Endodermal cell (in vitro differentiated cells): ENCODE results near the gene SRPX. TPM values are rescaled to one million over a fixed set of nuclear protein-coding genes. Genes with fewer than 3 reads are reported as not detected.

Source experiments
- DNase-seq: peaks from one replicate; pipeline ENCODE4 v3.0.0-alpha.2; 2017
- H3K27ac ChIP-seq: 2 replicates; pipeline ENCODE4 v1.5.1; 2013; ENCODE audit warnings: mild to moderate bottlenecking, low read depth, low read length, moderate library complexity
- H3K27me3 ChIP-seq: 2 replicates; pipeline ENCODE4 v1.6.1; 2013; ENCODE audit warnings: mild to moderate bottlenecking, low read length, moderate library complexity; ENCODE audit not compliant: insufficient read depth, control insufficient read depth, poor library complexity, severe bottlenecking
- H3K36me3 ChIP-seq: 2 replicates; pipeline ENCODE4 v1.7.0; 2013; ENCODE audit warnings: mild to moderate bottlenecking, low read length, moderate library complexity; ENCODE audit not compliant: control insufficient read depth, insufficient read depth
- H3K4me1 ChIP-seq: one replicate; pipeline ENCODE4 v1.7.0; 2013; ENCODE audit warnings: low read length; ENCODE audit not compliant: control insufficient read depth, insufficient read depth
- H3K4me3 ChIP-seq: 2 replicates; pipeline ENCODE4 v1.5.1; 2013; ENCODE audit warnings: mild to moderate bottlenecking, low read length, moderate library complexity
- H3K9ac ChIP-seq: 2 replicates; pipeline ENCODE4 v1.6.1; 2013; ENCODE audit warnings: mild to moderate bottlenecking, low read length, moderate library complexity; ENCODE audit not compliant: poor library complexity, severe bottlenecking; ENCODE audit errors: extremely low read depth
- H3K9me3 ChIP-seq: 2 replicates; pipeline ENCODE4 v1.6.1; 2013; ENCODE audit warnings: mild to moderate bottlenecking, low read length, moderate library complexity; ENCODE audit not compliant: control insufficient read depth
- H3K27ac Mint-ChIP-seq: 2 replicates; pipeline ENCODE4 v1.8.0; 2020; ENCODE audit warnings: mixed read lengths
- H3K27me3 Mint-ChIP-seq: 2 replicates; pipeline ENCODE4 v1.8.0; 2021; ENCODE audit warnings: mild to moderate bottlenecking, mixed read lengths; ENCODE audit not compliant: insufficient read depth
- H3K36me3 Mint-ChIP-seq: 2 replicates; pipeline ENCODE4 v1.8.0; 2020; ENCODE audit warnings: low read depth, mixed read lengths
- H3K4me1 Mint-ChIP-seq: 2 replicates; pipeline ENCODE4 v1.8.0; 2020; ENCODE audit warnings: mixed read lengths
- H3K4me3 Mint-ChIP-seq: 2 replicates; pipeline ENCODE4 v1.8.0; 2020; ENCODE audit warnings: mild to moderate bottlenecking, moderate library complexity, mixed read lengths
- H3K9me3 Mint-ChIP-seq: 2 replicates; pipeline ENCODE4 v1.8.0; 2020; ENCODE audit warnings: mild to moderate bottlenecking, mixed read lengths
- WGBS, 2 experiments: methylation state at CpG; one replicate each; pipeline versions ENCODE4 v1.1.5 to v1.1.7; 2013; ENCODE audit warnings: missing lambda C conversion rate in 2 of 2, mixed read lengths in 1 of 2; ENCODE audit not compliant: insufficient coverage in 1 of 2, insufficient read length in 1 of 2; 5-methylcytosine and 5-hydroxymethylcytosine counted together
- total RNA-seq, 2 donors: library from RNA; stranded (reverse); fragmentation: NEBNext Ultra II Directional in 1 of 2; extraction: Animal tissue kit (Norgen Biotek cat#: 25700) in 1 of 2; gene quantifications; 2 replicates in 1 of 2; 3 replicates in 1 of 2; pipeline ENCODE4 v1.2.1, GENCODE V29; 2021
- TF ChIP-seq, protein P1 (sequence below): fragments of 200-600 bp; sonication (generic); conservative IDR thresholded peaks from 2 replicates; pipeline ENCODE4 v1.5.0; 2021; ENCODE audit warnings: antibody characterized with exemption, mild to moderate bottlenecking

SRPX gene
- total RNA-seq, 2 donors from 2014 or later: 1.8 to 3.4 TPM

DNA sequence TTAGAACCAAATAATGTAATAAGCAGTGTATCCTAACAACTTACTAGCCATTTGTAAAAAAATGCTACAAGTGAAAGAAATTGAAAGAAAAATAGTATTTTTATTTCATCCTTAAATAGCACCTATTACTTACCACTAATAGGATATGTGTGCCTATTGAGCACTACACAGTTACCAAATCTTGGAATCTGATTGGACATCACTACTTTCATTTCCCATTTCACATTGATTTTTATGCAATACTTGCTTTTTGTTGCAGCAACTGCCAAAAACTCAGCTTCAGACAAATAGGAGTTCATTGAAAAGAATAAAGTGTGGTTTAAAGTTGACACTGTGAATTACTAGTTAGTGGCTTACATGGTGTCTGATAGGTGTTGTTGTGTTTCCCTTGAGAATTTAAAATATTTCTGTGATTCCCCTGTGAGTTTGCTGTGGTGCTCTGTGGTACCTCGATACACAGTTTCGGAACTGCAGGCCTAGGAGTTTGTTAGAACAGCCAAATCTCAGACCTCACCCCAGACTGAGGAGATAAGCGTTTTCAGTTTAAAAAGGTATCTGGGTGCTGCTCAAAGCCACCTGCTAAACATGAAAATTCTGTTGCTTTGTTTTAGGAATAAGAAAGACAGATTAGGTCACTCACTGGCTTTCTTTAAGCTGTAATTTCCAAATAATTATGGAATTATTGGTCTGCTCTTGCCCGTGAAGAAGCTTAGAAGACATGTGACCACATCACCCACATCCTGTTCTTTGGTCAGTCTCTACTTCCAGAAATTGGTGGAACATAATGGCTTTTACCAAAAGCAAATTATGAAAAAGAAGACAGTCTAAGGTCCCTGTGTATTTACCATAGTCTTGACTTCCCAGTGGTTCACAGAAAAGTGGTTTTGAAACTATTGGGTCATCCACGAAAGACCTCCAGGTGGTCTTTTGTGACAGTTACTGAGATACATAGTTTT lies 116.5 kb downstream of the SRPX start:
- H3K9me3 Mint-ChIP-seq: peaks cover 51% of the 10 kb centered on the region
- Histone ChIP-seq H3K36me3 (no peaks in the 10 kb centered on the region), H3K9ac (no peak overlapping the region), H3K4me1 (no peaks in the 10 kb centered on the region), H3K4me3 (no peak overlapping the region), H3K9me3 (peaks cover 15% of the 10 kb centered on the region), H3K27me3 (no peaks in the 10 kb centered on the region), H3K27ac (no peak overlapping the region)
- 100% methylated on average over 1 to 5 of the region's 5 CpGs for WGBS, 2 experiments
- no peak overlapping the region for H3K27ac Mint-ChIP-seq
- H3K36me3 Mint-ChIP-seq: no peaks in the 10 kb centered on the region
- DNase-seq: no peak
- H3K27me3 Mint-ChIP-seq: no peaks in the 10 kb centered on the region
- TF ChIP-seq, protein P1, sequence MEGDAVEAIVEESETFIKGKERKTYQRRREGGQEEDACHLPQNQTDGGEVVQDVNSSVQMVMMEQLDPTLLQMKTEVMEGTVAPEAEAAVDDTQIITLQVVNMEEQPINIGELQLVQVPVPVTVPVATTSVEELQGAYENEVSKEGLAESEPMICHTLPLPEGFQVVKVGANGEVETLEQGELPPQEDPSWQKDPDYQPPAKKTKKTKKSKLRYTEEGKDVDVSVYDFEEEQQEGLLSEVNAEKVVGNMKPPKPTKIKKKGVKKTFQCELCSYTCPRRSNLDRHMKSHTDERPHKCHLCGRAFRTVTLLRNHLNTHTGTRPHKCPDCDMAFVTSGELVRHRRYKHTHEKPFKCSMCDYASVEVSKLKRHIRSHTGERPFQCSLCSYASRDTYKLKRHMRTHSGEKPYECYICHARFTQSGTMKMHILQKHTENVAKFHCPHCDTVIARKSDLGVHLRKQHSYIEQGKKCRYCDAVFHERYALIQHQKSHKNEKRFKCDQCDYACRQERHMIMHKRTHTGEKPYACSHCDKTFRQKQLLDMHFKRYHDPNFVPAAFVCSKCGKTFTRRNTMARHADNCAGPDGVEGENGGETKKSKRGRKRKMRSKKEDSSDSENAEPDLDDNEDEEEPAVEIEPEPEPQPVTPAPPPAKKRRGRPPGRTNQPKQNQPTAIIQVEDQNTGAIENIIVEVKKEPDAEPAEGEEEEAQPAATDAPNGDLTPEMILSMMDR: no peak
- H3K4me1 Mint-ChIP-seq: peaks cover 2% of the 10 kb centered on the region
- no peak overlapping the region for H3K4me3 Mint-ChIP-seq

DNA sequence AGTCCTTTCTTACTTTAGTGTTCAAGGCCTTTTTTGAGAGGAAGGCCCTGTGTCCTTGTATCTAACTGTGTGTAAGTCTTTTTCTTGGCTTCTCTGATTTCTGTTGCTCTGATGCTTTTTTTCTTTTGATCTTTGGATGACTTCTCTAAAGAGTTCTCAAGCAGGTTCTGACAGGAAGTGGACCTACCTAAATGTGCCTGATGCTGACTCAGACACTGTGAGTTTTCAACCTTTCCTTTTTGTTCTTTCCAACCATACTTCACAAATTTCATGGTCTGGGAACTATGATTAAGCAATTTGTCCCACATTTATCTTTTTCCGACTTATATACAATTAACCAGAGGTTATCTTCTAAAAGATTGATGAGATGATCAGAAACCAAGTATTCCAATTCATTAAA lies 117.8 kb downstream of the SRPX start:
- no peak for DNase-seq
- Histone ChIP-seq H3K27ac (no peak overlapping the region), H3K36me3 (no peaks in the 10 kb centered on the region), H3K9me3 (peaks cover 15% of the 10 kb centered on the region), H3K27me3 (no peaks in the 10 kb centered on the region), H3K4me1 (no peaks in the 10 kb centered on the region), H3K9ac (no peak overlapping the region), H3K4me3 (no peak overlapping the region)
- H3K27me3 Mint-ChIP-seq: no peaks in the 10 kb centered on the region
- H3K27ac Mint-ChIP-seq: no peak overlapping the region
- H3K9me3 Mint-ChIP-seq: peaks cover 52% of the 10 kb centered on the region
- H3K4me1 Mint-ChIP-seq: no peaks in the 10 kb centered on the region
- H3K4me3 Mint-ChIP-seq: no peak overlapping the region
- TF ChIP-seq, protein P1: no peak
- H3K36me3 Mint-ChIP-seq: no peaks in the 10 kb centered on the region
- 100% methylated on average over 1 of the region's 1 CpG; no CpG with 5 or more reads in 1 of the 2 experiments for WGBS, 2 experiments

DNA sequence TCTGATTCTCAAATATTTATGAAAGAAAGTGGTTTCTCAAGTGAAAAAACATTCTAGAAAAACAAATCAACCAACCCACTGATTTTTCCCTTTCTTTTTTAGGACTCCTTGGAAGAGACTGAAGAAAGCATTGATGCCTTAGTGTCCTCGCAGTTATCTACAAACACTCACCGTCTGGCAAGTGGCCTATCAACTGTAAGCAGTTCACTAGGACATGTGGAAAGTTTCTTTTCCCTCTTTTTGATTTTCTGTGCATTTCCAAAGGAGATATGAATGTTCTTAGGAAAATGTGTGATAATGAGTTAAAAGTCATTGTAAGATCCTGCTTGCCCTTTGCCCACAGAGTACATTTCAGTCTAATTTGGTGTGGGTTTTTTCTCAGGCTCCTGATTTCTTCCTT lies 118.4 kb downstream of the SRPX start:
- H3K9ac ChIP-seq: no peak overlapping the region
- TF ChIP-seq, protein P1: no peak
- no peak overlapping the region for H3K27ac ChIP-seq
- peaks cover 15% of the 10 kb centered on the region for H3K9me3 ChIP-seq
- H3K36me3 ChIP-seq: no peaks in the 10 kb centered on the region
- H3K27ac Mint-ChIP-seq: no peak overlapping the region
- H3K36me3 Mint-ChIP-seq: no peaks in the 10 kb centered on the region
- WGBS, 2 experiments: 100% methylated on average over 2 of the region's 2 CpGs; no CpG with 5 or more reads in 1 of the 2 experiments
- no peak for DNase-seq
- H3K9me3 Mint-ChIP-seq: peaks cover 50% of the 10 kb centered on the region
- no peak overlapping the region for H3K4me3 Mint-ChIP-seq
- no peaks in the 10 kb centered on the region for H3K4me1 Mint-ChIP-seq
- H3K4me1 ChIP-seq: no peaks in the 10 kb centered on the region
- H3K4me3 ChIP-seq: no peak overlapping the region
- no peaks in the 10 kb centered on the region for H3K27me3 ChIP-seq
- H3K27me3 Mint-ChIP-seq: no peaks in the 10 kb centered on the region
